ENCODE results near the gene RAB7B.

Gene RAB7B

DNA sequence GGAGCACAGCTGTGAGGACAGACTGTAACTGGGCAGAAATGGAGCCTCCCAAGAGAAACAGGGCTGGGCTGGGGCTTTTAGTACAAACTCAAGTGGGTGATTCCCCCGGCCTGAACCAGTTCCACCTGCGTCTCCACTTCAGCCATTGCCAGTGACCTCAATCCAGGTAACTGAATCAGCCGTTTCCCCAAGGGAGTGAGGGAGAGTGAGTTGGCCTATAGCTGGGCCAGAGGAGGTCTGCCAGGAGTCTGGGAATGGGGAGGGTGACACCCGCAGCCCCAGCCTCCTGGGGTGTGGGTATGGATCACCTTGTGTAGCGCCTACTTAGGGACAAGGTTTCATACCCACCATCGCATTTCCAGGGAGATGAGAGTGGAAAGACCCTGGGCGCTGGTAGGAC is 68.4 kb downstream of the RAB7B start:
- H2AFZ ChIP-seq (ENCODE audit: low read length): no peak overlapping the region
- no peaks in the 10 kb centered on the region for H3K79me1 ChIP-seq (ENCODE audit: low read depth, low read length)
- H2BK120ac ChIP-seq (ENCODE audit: low read depth, low read length): no peak overlapping the region
- peak overlapping the region; percentile 64 for H2AK5ac ChIP-seq (ENCODE audit: low read depth, low read length)
- H3K14ac ChIP-seq (ENCODE audit: low read length): no peak overlapping the region
- H3K9ac ChIP-seq (ENCODE audit: low read depth, low read length, poor library complexity): no peak overlapping the region
- no peak overlapping the region for H3K23ac ChIP-seq (ENCODE audit: low read depth, low read length, poor library complexity)
- no peak overlapping the region for H2BK12ac ChIP-seq (ENCODE audit: low read length)
- H2BK5ac ChIP-seq (ENCODE audit: low read length): no peak overlapping the region
- H3K4me1 ChIP-seq (ENCODE audit: control insufficient read depth in 2 of 2, insufficient read depth in 1 of 2, low read depth in 1 of 2, low read length in 2 of 2): peaks cover 12 to 20% of the 10 kb centered on the region in 2 donors
- no peak for DNase-seq (ENCODE audit: low spot score)
- no peak overlapping the region for H3K27ac ChIP-seq (replicated peaks; ENCODE audit: low read length)
- H3K9me3 ChIP-seq (replicated peaks in 1 of 2; ENCODE audit: control insufficient read depth in 2 of 2, insufficient read depth in 1 of 2, low read depth in 1 of 2, low read length in 2 of 2): no peaks in the 10 kb centered on the region
- no peak overlapping the region for H3K4me2 ChIP-seq (ENCODE audit: insufficient read depth, low read length, poor library complexity, severe bottlenecking)
- no peak overlapping the region for H4K8ac ChIP-seq (ENCODE audit: low read depth, low read length)
- no peak overlapping the region for H4K91ac ChIP-seq (ENCODE audit: low read depth, low read length, poor library complexity)
- no peak overlapping the region for H3K4me3 ChIP-seq (ENCODE audit: low read length in 2 of 2)
- H2BK15ac ChIP-seq (ENCODE audit: low read length): no peak overlapping the region
- no peak overlapping the region for H3K4ac ChIP-seq (ENCODE audit: low read length)
- WGBS, 2 donors (ENCODE audit: extremely low coverage in 2 of 2, insufficient read length in 2 of 2, insufficient replicate concordance in 1 of 2): no CpG with 5 or more reads among the region's 7 CpGs
- no peaks in the 10 kb centered on the region for H3K36me3 ChIP-seq (replicated peaks in 1 of 2; ENCODE audit: control insufficient read depth in 2 of 2, insufficient read depth in 2 of 2, low read length in 2 of 2)
- peaks cover 0 to 4% (median 0%) of the 10 kb centered on the region in 3 experiments for H3K27me3 ChIP-seq (ENCODE audit: control insufficient read depth in 3 of 3, insufficient read depth in 3 of 3, low read depth in 1 of 3, low read length in 3 of 3)
- H3K18ac ChIP-seq (ENCODE audit: low read length): no peak overlapping the region

DNA sequence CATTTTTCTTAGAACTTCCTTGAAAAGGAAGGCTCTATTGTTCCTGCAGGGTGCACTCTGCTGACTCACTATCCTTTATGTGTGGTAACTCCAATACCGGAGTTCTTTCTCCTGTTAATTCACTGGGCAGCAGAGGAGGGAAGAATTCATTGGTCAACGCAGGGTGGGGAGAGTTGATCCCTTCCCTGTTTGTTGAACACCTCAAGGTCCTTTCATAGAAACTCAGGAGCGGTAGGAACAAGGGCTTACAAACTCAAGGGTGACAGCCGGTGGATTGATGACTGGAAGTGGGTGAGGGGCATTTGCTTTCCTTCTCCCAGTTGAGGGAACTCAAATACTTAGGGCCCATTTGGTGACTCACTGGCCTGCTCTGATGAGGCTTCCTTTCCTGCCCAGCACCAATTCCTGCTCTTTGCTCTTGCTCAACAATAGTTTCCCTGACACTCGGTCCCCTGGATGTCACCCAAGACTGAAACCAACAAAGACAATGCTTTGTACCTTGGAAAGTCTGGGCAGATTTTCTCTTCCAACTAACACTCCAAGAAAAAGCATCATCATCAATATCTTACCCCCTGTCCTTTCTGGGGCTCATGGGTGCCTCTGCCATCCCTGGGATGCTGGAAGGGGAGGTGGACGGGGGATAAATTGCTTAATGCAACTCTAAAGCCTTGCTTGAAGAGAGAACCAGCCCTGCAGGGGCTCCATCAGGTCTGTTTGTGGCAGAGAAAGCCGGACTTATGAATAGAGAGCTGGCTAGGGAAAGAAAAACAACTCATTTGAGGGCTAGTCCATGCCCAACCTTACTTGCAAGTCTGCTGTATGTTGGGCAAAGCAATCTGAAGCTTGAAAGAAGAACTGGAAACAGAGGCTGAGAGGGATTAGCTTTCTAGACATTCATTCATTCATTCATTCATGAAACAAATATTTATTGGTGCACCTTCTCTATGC is 69.2 kb downstream of the RAB7B start:
- Histone ChIP-seq H3K9me3 (replicated peaks in 1 of 2; ENCODE audit: control insufficient read depth in 2 of 2, insufficient read depth in 1 of 2, low read depth in 1 of 2, low read length in 2 of 2) (no peaks in the 10 kb centered on the region), H2BK12ac (ENCODE audit: low read length) (no peak overlapping the region), H3K36me3 (replicated peaks in 1 of 2; ENCODE audit: control insufficient read depth in 2 of 2, insufficient read depth in 2 of 2, low read length in 2 of 2) (no peaks in the 10 kb centered on the region), H2BK15ac (ENCODE audit: low read length) (no peak overlapping the region), H2BK120ac (ENCODE audit: low read depth, low read length) (no peak overlapping the region), H3K23ac (ENCODE audit: low read depth, low read length, poor library complexity) (no peak overlapping the region), H4K8ac (ENCODE audit: low read depth, low read length) (no peak overlapping the region), H3K27ac (replicated peaks; ENCODE audit: low read length) (peak overlapping the region; percentile 12), H3K4me1 (ENCODE audit: control insufficient read depth in 2 of 2, insufficient read depth in 1 of 2, low read depth in 1 of 2, low read length in 2 of 2) (peaks cover 12 to 14% of the 10 kb centered on the region in 2 donors), H4K91ac (ENCODE audit: low read depth, low read length, poor library complexity) (no peak overlapping the region), H3K4ac (ENCODE audit: low read length) (no peak overlapping the region), H2AK5ac (ENCODE audit: low read depth, low read length) (no peak overlapping the region), H2BK5ac (ENCODE audit: low read length) (no peak overlapping the region), H3K14ac (ENCODE audit: low read length) (no peak overlapping the region), H3K4me2 (ENCODE audit: insufficient read depth, low read length, poor library complexity, severe bottlenecking) (no peak overlapping the region), H2AFZ (ENCODE audit: low read length) (peak overlapping the region; percentile 78), H3K27me3 (ENCODE audit: control insufficient read depth in 3 of 3, insufficient read depth in 3 of 3, low read depth in 1 of 3, low read length in 3 of 3) (peaks cover 0 to 4% (median 0%) of the 10 kb centered on the region in 3 experiments), H3K9ac (ENCODE audit: low read depth, low read length, poor library complexity) (no peak overlapping the region), H3K79me1 (ENCODE audit: low read depth, low read length) (no peaks in the 10 kb centered on the region), H3K4me3 (ENCODE audit: low read length in 2 of 2) (no peak overlapping the region), H3K18ac (ENCODE audit: low read length) (no peak overlapping the region)
- DNase-seq (ENCODE audit: low spot score): no peak
- WGBS, 2 donors (ENCODE audit: extremely low coverage in 2 of 2, insufficient read length in 2 of 2, insufficient replicate concordance in 1 of 2): no CpG with 5 or more reads among the region's 7 CpGs

DNA sequence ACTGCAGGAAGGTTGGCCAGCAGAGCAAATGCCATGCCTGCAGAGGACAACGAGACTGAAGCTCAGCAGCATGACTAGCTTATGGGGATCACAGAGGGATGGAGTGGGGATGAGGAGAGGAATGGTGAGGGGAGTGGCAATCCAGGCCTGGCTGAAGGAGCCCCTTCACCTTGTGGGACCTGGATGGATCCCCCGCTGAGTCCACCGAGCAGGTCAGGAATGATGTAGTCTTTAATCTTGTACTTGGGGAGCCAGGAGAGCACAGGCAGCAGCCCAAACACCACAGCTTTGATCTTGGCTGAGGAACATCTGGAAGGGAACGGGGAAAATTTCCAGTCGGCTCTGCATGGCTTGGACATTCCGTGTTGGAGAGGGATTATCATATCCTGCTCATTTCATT is 70.4 kb downstream of the RAB7B start:
- Histone ChIP-seq H2BK5ac (ENCODE audit: low read length) (no peak overlapping the region), H2BK12ac (ENCODE audit: low read length) (peak overlapping the region; percentile 27), H3K4me2 (ENCODE audit: insufficient read depth, low read length, poor library complexity, severe bottlenecking) (no peak overlapping the region), H4K91ac (ENCODE audit: low read depth, low read length, poor library complexity) (no peak overlapping the region), H2AFZ (ENCODE audit: low read length) (no peak overlapping the region), H3K4me1 (ENCODE audit: control insufficient read depth in 2 of 2, insufficient read depth in 1 of 2, low read depth in 1 of 2, low read length in 2 of 2) (peaks cover 12 to 14% of the 10 kb centered on the region in 2 donors), H2BK120ac (ENCODE audit: low read depth, low read length) (peak overlapping the region; percentile 8), H3K4ac (ENCODE audit: low read length) (no peak overlapping the region), H3K23ac (ENCODE audit: low read depth, low read length, poor library complexity) (no peak overlapping the region), H4K8ac (ENCODE audit: low read depth, low read length) (no peak overlapping the region), H3K36me3 (replicated peaks in 1 of 2; ENCODE audit: control insufficient read depth in 2 of 2, insufficient read depth in 2 of 2, low read length in 2 of 2) (no peaks in the 10 kb centered on the region), H3K9me3 (replicated peaks in 1 of 2; ENCODE audit: control insufficient read depth in 2 of 2, insufficient read depth in 1 of 2, low read depth in 1 of 2, low read length in 2 of 2) (no peaks in the 10 kb centered on the region), H3K18ac (ENCODE audit: low read length) (peak overlapping the region; percentile 17), H3K14ac (ENCODE audit: low read length) (no peak overlapping the region), H2AK5ac (ENCODE audit: low read depth, low read length) (peak overlapping the region; percentile 1), H3K79me1 (ENCODE audit: low read depth, low read length) (no peaks in the 10 kb centered on the region), H3K9ac (ENCODE audit: low read depth, low read length, poor library complexity) (no peak overlapping the region), H2BK15ac (ENCODE audit: low read length) (no peak overlapping the region), H3K4me3 (ENCODE audit: low read length in 2 of 2) (no peak overlapping the region), H3K27ac (replicated peaks; ENCODE audit: low read length) (no peak overlapping the region), H3K27me3 (ENCODE audit: control insufficient read depth in 3 of 3, insufficient read depth in 3 of 3, low read depth in 1 of 3, low read length in 3 of 3) (peaks cover 0 to 1% (median 0%) of the 10 kb centered on the region in 3 experiments)
- no peak for DNase-seq (ENCODE audit: low spot score)
- WGBS, 2 donors (ENCODE audit: extremely low coverage in 2 of 2, insufficient read length in 2 of 2, insufficient replicate concordance in 1 of 2): no CpG with 5 or more reads among the region's 6 CpGs

DNA sequence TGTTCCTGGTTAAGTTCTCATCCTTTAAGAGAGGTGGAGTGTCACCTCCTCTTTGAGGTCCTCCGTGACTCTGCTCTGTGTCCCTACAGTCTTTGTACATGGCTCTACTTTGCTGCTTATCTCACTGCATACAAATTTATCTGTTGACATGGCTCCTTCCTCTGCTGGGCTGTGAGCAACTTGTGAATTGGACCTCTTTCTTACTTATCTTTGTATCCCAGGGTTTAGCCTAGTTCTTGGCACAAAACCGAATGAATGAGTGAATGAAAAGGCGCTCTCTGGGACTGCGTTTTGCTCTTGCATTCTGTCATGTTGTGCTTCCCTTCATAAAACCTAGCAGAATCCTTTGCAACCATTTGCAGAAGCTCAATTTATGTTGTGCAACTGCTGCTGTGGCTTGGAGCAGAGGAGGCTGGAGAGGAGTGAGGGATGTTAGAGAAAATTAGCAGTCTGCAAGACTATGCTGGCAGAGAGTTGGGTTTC is 72.4 kb downstream of the RAB7B start:
- no peak overlapping the region for H3K18ac ChIP-seq (ENCODE audit: low read length)
- H2BK120ac ChIP-seq (ENCODE audit: low read depth, low read length): no peak overlapping the region
- no peak overlapping the region for H3K9ac ChIP-seq (ENCODE audit: low read depth, low read length, poor library complexity)
- H3K36me3 ChIP-seq (replicated peaks in 1 of 2; ENCODE audit: control insufficient read depth in 2 of 2, insufficient read depth in 2 of 2, low read length in 2 of 2): no peaks in the 10 kb centered on the region
- no peak for DNase-seq (ENCODE audit: low spot score)
- no peak overlapping the region for H2BK15ac ChIP-seq (ENCODE audit: low read length)
- H3K9me3 ChIP-seq (replicated peaks in 1 of 2; ENCODE audit: control insufficient read depth in 2 of 2, insufficient read depth in 1 of 2, low read depth in 1 of 2, low read length in 2 of 2): no peaks in the 10 kb centered on the region
- no peaks in the 10 kb centered on the region for H3K79me1 ChIP-seq (ENCODE audit: low read depth, low read length)
- H2BK5ac ChIP-seq (ENCODE audit: low read length): no peak overlapping the region
- peaks cover 0 to 11% (median 0%) of the 10 kb centered on the region in 3 experiments for H3K27me3 ChIP-seq (ENCODE audit: control insufficient read depth in 3 of 3, insufficient read depth in 3 of 3, low read depth in 1 of 3, low read length in 3 of 3)
- no peak overlapping the region for H2BK12ac ChIP-seq (ENCODE audit: low read length)
- H2AFZ ChIP-seq (ENCODE audit: low read length): no peak overlapping the region
- H3K23ac ChIP-seq (ENCODE audit: low read depth, low read length, poor library complexity): no peak overlapping the region
- H3K4ac ChIP-seq (ENCODE audit: low read length): no peak overlapping the region
- H3K4me3 ChIP-seq (ENCODE audit: low read length in 2 of 2): no peak overlapping the region
- no peak overlapping the region for H3K27ac ChIP-seq (replicated peaks; ENCODE audit: low read length)
- peaks cover 12 to 14% of the 10 kb centered on the region in 2 donors for H3K4me1 ChIP-seq (ENCODE audit: control insufficient read depth in 2 of 2, insufficient read depth in 1 of 2, low read depth in 1 of 2, low read length in 2 of 2)
- no peak overlapping the region for H3K4me2 ChIP-seq (ENCODE audit: insufficient read depth, low read length, poor library complexity, severe bottlenecking)
- WGBS, 2 donors (ENCODE audit: extremely low coverage in 2 of 2, insufficient read length in 2 of 2, insufficient replicate concordance in 1 of 2): no CpG with 5 or more reads among the region's 4 CpGs
- no peak overlapping the region for H3K14ac ChIP-seq (ENCODE audit: low read length)
- H4K91ac ChIP-seq (ENCODE audit: low read depth, low read length, poor library complexity): no peak overlapping the region
- H2AK5ac ChIP-seq (ENCODE audit: low read depth, low read length): no peak overlapping the region
- H4K8ac ChIP-seq (ENCODE audit: low read depth, low read length): no peak overlapping the region

Measured in neuronal stem cell (in vitro differentiated cells).